PC-9 (cell line): ENCODE results near the gene PAM.
"Not testable (repeated sequence)": the region's sequence is repeated elsewhere in the genome, so short reads cannot be mapped to it uniquely, and the experiment has no call there.

Experiments used
- EZH2 ChIP-seq: fragments of 200-600 bp; sonication (generic); IDR thresholded peaks from 2 replicates; pipeline ENCODE4 v1.8.0; 2017; ENCODE audit warnings: antibody characterized with exemption, low read depth
- TF ChIP-seq, protein P1 (sequence below): fragments of 200-600 bp; sonication (generic); conservative IDR thresholded peaks from 2 replicates; pipeline ENCODE4 v1.6.1; 2017; ENCODE audit warnings: mixed run types, antibody characterized with exemption, mild to moderate bottlenecking, moderate library complexity

DNA sequence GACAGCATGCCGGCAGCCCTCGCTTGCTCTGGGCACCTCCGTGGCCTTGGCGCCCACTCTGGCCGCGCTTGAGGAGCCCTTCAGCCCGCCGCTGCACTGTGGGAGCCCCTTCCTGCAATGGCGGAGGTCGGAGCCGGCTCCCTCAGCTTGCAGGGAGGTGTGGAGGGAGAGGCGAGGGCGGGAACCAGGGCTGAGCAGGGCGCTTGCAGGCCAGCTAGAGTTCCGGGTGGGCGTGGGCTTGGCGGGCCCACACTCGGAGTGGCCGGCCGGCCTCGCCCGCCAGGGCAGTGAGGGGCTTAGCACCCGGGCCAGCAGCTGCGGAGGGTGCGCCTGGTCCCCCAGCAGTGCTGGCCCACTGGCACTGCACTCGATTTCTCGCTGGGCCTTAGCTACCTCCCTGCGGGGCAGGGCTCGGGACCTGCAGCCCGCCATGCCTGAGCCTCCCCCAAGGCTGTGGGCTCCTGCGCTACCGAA, 3.2 kb upstream of the PAM start:
- TF ChIP-seq, protein P1, sequence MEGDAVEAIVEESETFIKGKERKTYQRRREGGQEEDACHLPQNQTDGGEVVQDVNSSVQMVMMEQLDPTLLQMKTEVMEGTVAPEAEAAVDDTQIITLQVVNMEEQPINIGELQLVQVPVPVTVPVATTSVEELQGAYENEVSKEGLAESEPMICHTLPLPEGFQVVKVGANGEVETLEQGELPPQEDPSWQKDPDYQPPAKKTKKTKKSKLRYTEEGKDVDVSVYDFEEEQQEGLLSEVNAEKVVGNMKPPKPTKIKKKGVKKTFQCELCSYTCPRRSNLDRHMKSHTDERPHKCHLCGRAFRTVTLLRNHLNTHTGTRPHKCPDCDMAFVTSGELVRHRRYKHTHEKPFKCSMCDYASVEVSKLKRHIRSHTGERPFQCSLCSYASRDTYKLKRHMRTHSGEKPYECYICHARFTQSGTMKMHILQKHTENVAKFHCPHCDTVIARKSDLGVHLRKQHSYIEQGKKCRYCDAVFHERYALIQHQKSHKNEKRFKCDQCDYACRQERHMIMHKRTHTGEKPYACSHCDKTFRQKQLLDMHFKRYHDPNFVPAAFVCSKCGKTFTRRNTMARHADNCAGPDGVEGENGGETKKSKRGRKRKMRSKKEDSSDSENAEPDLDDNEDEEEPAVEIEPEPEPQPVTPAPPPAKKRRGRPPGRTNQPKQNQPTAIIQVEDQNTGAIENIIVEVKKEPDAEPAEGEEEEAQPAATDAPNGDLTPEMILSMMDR: not testable (repeated sequence)
- TF ChIP-seq EZH2: not testable (repeated sequence)
